Stomach (tissue), 4 donors: Measurements from ENCODE around the gene LYZL1.
A peak's percentile ranks its signal among the peaks of the same experiment; 100 is the strongest.

ENCODE experiments used
- CTCF ChIP-seq, 7 experiments: fragments of 450-650 bp in 4 of 7; fragments of 200-600 bp in 3 of 7; sonication (generic) in 3 of 7; IDR thresholded peaks; one replicate each; pipeline ENCODE4 v1.5.1; 2016 to 2019; ENCODE audit warnings: antibody characterized with exemption in 7 of 7, control low read depth in 2 of 7, mild to moderate bottlenecking in 1 of 7
- EP300 ChIP-seq: sonication (generic); formaldehyde crosslinking; IDR thresholded peaks from one replicate; pipeline ENCODE4 v1.6.1; 2017; ENCODE audit warnings: antibody characterized with exemption
- POLR2A ChIP-seq, 4 donors: fragments of 450-650 bp; IDR thresholded peaks; one replicate each; pipeline ENCODE4 v1.6.1; 2016; ENCODE audit warnings: antibody characterized with exemption in 4 of 4, control low read depth in 2 of 4, mild to moderate bottlenecking in 1 of 4, moderate library complexity in 1 of 4
- POLR2AphosphoS5 ChIP-seq, 3 donors: sonication (generic); formaldehyde crosslinking; IDR thresholded peaks; one replicate each; pipeline ENCODE4 v1.6.1; 2016; ENCODE audit warnings: antibody characterized with exemption in 3 of 3

- TF ChIP-seq CTCF (IDR thresholded peaks at IDR 0.05): no peak
- TF ChIP-seq POLR2A (IDR thresholded peaks at IDR 0.05): no peak
- no peak for TF ChIP-seq EP300
- TF ChIP-seq POLR2AphosphoS5 (IDR thresholded peaks at IDR 0.05): peak in 1 of 3 donors; percentile 48
Measured at GRCh38 chr10:29257106-29257783, 31.6 kb upstream of the LYZL1 start.
